ENCODE results near the gene ATG16L2.

DNA sequence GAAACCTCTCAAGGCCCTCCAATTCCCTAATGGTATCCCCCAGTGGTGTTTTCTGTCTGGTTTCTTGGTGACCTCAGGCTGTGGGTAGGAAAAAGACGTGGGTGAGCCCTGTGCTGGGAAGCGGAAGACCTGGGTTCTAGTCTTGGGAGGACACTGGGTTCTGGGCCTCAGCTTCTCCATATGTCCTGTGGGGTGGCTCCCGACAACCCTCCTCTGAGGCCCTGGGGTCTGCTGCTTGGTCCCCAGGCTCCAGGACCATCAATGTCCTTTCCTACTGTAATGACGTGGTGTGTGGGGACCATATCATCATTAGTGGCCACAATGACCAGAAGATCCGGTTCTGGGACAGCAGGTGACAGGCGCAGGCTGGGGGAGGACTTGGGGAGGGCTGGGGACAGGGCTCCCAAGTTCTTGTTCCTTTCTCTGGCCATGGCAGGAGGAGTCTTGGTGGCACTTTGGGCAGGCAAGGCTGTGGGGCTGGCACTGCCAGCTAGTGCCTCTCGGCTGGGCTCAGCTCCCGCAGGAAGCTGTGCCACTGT is 12.8 kb downstream of the ATG16L2 start:
- TF ChIP-seq, protein P1, sequence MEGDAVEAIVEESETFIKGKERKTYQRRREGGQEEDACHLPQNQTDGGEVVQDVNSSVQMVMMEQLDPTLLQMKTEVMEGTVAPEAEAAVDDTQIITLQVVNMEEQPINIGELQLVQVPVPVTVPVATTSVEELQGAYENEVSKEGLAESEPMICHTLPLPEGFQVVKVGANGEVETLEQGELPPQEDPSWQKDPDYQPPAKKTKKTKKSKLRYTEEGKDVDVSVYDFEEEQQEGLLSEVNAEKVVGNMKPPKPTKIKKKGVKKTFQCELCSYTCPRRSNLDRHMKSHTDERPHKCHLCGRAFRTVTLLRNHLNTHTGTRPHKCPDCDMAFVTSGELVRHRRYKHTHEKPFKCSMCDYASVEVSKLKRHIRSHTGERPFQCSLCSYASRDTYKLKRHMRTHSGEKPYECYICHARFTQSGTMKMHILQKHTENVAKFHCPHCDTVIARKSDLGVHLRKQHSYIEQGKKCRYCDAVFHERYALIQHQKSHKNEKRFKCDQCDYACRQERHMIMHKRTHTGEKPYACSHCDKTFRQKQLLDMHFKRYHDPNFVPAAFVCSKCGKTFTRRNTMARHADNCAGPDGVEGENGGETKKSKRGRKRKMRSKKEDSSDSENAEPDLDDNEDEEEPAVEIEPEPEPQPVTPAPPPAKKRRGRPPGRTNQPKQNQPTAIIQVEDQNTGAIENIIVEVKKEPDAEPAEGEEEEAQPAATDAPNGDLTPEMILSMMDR (IDR thresholded peaks at IDR 0.05): no peak
- TF ChIP-seq FOXJ3 (CRISPR knock-in tag; IDR thresholded peaks at IDR 0.05; ENCODE audit: borderline replicate concordance) (no peak), USF2 (CRISPR knock-in tag; IDR thresholded peaks at IDR 0.05) (no peak)
